DND-41 (cell line): ENCODE measurements around the gene IL1RAP.

Experiments used
- ATAC-seq: fragments of 200-7000 bp; cut with Tn5 transposase; 3 replicates; pipeline ENCODE4 v1.9.1; 2021; ENCODE audit warnings: low read depth; ENCODE audit not compliant: insufficient read depth
- DNase-seq: peaks from one replicate; pipeline ENCODE4 v3.0.0-alpha.2; 2020
- H2AFZ ChIP-seq: 2 replicates; pipeline ENCODE4 v1.6.0; 2012; ENCODE audit warnings: low read depth, low read length
- H3K27ac ChIP-seq: 2 replicates; pipeline ENCODE4 v1.5.1; 2012; ENCODE audit warnings: low read length, inconsistent platforms
- H3K27me3 ChIP-seq: fragments of 200-600 bp; sonication (generic); 2 replicates; pipeline ENCODE4 v1.6.0; 2012; ENCODE audit warnings: low read length, mild to moderate bottlenecking, inconsistent platforms; ENCODE audit not compliant: insufficient read depth, poor library complexity
- H3K36me3 ChIP-seq: 2 replicates; pipeline ENCODE4 v1.5.1; 2012; ENCODE audit warnings: low read length, inconsistent platforms; ENCODE audit not compliant: insufficient read depth
- H3K4me1 ChIP-seq: 2 replicates; pipeline ENCODE4 v1.5.1; 2012; ENCODE audit warnings: mild to moderate bottlenecking, low read length; ENCODE audit not compliant: insufficient read depth
- H3K4me2 ChIP-seq: 2 replicates; pipeline ENCODE4 v1.6.0; 2012; ENCODE audit warnings: mild to moderate bottlenecking, moderate library complexity, low read length, inconsistent platforms; ENCODE audit not compliant: insufficient read depth
- H3K4me3 ChIP-seq, 2 experiments: fragments of 200-600 bp in 1 of 2; shearing (Covaris generic) in 1 of 2; 2 replicates each; pipeline ENCODE4 v1.5.1; 2012 to 2016; ENCODE audit warnings: inconsistent platforms in 2 of 2, low read length in 2 of 2, mild to moderate bottlenecking in 2 of 2, low read depth in 1 of 2, moderate library complexity in 1 of 2
- H3K79me2 ChIP-seq: 2 replicates; pipeline ENCODE4 v1.6.0; 2012; ENCODE audit warnings: low read length, inconsistent platforms; ENCODE audit not compliant: insufficient read depth
- H3K9ac ChIP-seq: 2 replicates; pipeline ENCODE4 v1.6.0; 2012; ENCODE audit warnings: low read depth, mild to moderate bottlenecking, inconsistent platforms, low read length, moderate library complexity
- H3K9me3 ChIP-seq: 2 replicates; pipeline ENCODE4 v1.5.1; 2012; ENCODE audit warnings: low read length, moderate library complexity, mild to moderate bottlenecking, inconsistent platforms; ENCODE audit not compliant: insufficient read depth, severe bottlenecking
- H4K20me1 ChIP-seq: 2 replicates; pipeline ENCODE4 v1.6.0; 2012; ENCODE audit warnings: low read length; ENCODE audit not compliant: insufficient read depth
- EZH2 ChIP-seq: IDR thresholded peaks from 3 replicates; pipeline ENCODE4 v1.6.1; 2012; ENCODE audit warnings: borderline replicate concordance, low read depth, mild to moderate bottlenecking, moderate library complexity, low read length, inconsistent platforms; ENCODE audit not compliant: severe bottlenecking
- TF ChIP-seq, protein P1 (sequence below): IDR thresholded peaks from 2 replicates; pipeline ENCODE4 v1.5.1; 2012; ENCODE audit warnings: borderline replicate concordance, low read length, moderate library complexity, mild to moderate bottlenecking; ENCODE audit not compliant: poor library complexity, severe bottlenecking; ENCODE audit errors: extremely low read depth

The IL1RAP gene

GRCh38 chr3:190556351-190556750 lies 42.5 kb downstream of the IL1RAP start:
- DNase-seq (no peak), ATAC-seq (no peak)
- H4K20me1 ChIP-seq: no peaks in the 10 kb centered on the region
- no peak overlapping the region for H3K4me3 ChIP-seq
- peaks cover 6% of the 10 kb centered on the region; the same call in 1 of the 2 replicates for H3K79me2 ChIP-seq
- peaks cover 18% of the 10 kb centered on the region for H3K36me3 ChIP-seq
- H2AFZ ChIP-seq: no peak overlapping the region
- no peaks in the 10 kb centered on the region for H3K4me1 ChIP-seq
- H3K27me3 ChIP-seq: no peaks in the 10 kb centered on the region
- no peak overlapping the region for H3K9ac ChIP-seq
- H3K27ac ChIP-seq: no peak overlapping the region
- H3K4me2 ChIP-seq: no peak overlapping the region
- H3K9me3 ChIP-seq: peaks cover 4% of the 10 kb centered on the region
- TF ChIP-seq, protein P1, sequence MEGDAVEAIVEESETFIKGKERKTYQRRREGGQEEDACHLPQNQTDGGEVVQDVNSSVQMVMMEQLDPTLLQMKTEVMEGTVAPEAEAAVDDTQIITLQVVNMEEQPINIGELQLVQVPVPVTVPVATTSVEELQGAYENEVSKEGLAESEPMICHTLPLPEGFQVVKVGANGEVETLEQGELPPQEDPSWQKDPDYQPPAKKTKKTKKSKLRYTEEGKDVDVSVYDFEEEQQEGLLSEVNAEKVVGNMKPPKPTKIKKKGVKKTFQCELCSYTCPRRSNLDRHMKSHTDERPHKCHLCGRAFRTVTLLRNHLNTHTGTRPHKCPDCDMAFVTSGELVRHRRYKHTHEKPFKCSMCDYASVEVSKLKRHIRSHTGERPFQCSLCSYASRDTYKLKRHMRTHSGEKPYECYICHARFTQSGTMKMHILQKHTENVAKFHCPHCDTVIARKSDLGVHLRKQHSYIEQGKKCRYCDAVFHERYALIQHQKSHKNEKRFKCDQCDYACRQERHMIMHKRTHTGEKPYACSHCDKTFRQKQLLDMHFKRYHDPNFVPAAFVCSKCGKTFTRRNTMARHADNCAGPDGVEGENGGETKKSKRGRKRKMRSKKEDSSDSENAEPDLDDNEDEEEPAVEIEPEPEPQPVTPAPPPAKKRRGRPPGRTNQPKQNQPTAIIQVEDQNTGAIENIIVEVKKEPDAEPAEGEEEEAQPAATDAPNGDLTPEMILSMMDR: no peak
- no peak for TF ChIP-seq EZH2

DNA sequence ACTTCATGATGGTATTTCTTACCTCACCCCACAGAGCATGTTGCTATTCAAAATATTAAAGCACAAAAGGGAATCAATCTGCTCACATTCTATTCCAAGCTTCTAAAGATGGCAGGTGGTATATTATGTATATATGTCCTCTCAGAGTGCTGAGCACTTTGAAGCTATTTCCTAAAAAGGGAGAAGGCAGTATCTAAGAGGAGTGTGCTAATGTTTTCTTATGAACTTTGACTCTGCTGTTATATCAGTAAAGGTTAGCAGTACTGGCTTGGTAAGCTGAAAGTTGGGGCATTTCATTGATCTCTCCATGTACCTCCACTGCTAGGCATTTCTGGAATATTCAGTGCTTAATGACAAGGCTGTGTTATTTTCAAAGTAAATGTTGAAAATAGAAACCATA lies 43.4 kb downstream of the IL1RAP start:
- H3K9ac ChIP-seq: no peak overlapping the region
- H3K27ac ChIP-seq: no peak overlapping the region
- H3K4me1 ChIP-seq: no peaks in the 10 kb centered on the region
- peaks cover 4% of the 10 kb centered on the region for H3K9me3 ChIP-seq
- H3K79me2 ChIP-seq: peaks cover 11% of the 10 kb centered on the region; the same call in 1 of the 2 replicates
- H3K4me2 ChIP-seq: no peak overlapping the region
- ATAC-seq (no peak), DNase-seq (no peak)
- TF ChIP-seq EZH2: no peak
- TF ChIP-seq, protein P1: no peak
- peaks cover 18% of the 10 kb centered on the region for H3K36me3 ChIP-seq
- H2AFZ ChIP-seq: no peak overlapping the region
- H4K20me1 ChIP-seq: no peaks in the 10 kb centered on the region
- H3K27me3 ChIP-seq: no peaks in the 10 kb centered on the region
- H3K4me3 ChIP-seq: no peak overlapping the region

DNA sequence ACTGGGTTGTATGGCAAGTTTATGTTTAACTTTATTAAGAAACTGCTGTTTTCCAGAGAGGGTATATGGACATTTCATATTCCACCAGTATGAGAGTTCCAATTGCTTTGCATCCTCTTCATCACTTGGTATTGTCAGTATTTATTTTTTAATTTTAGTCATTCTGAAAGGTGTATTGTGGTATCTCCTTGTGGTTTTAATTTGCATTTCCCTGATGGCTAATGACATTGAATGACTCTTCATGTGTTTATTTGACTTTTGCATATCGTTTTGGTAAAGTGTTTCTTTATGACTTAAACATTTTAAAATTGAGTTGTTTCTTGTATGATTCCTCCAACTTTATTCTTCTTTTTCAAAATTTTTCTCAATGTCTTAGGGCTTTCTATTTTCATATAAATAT lies 44.4 kb downstream of the IL1RAP start:
- H3K79me2 ChIP-seq: peaks cover 11% of the 10 kb centered on the region; the same call in 1 of the 2 replicates
- H3K9me3 ChIP-seq: peaks cover 4% of the 10 kb centered on the region
- H3K36me3 ChIP-seq: peaks cover 18% of the 10 kb centered on the region
- no peak overlapping the region for H3K4me3 ChIP-seq
- ATAC-seq (no peak), DNase-seq (no peak)
- H4K20me1 ChIP-seq: no peaks in the 10 kb centered on the region
- no peak overlapping the region for H3K4me2 ChIP-seq
- H3K27me3 ChIP-seq: no peaks in the 10 kb centered on the region
- H3K4me1 ChIP-seq: no peaks in the 10 kb centered on the region
- no peak overlapping the region for H2AFZ ChIP-seq
- no peak overlapping the region for H3K27ac ChIP-seq
- no peak for TF ChIP-seq EZH2
- TF ChIP-seq, protein P1: no peak
- no peak overlapping the region for H3K9ac ChIP-seq

- Histone ChIP-seq H4K20me1 (no peaks in the 10 kb centered on the region), H3K4me1 (no peaks in the 10 kb centered on the region), H3K27ac (no peak overlapping the region), H3K9me3 (peaks cover 4% of the 10 kb centered on the region), H3K79me2 (peaks cover 11% of the 10 kb centered on the region; the same call in 1 of the 2 replicates), H2AFZ (no peak overlapping the region), H3K4me2 (no peak overlapping the region), H3K4me3 (no peak overlapping the region), H3K36me3 (peaks cover 18% of the 10 kb centered on the region), H3K27me3 (no peaks in the 10 kb centered on the region), H3K9ac (no peak overlapping the region)
- ATAC-seq (no peak), DNase-seq (no peak)
- no peak for TF ChIP-seq EZH2
- TF ChIP-seq, protein P1: no peak
Measured at GRCh38 chr3:190558796-190559195, 44.9 kb downstream of the IL1RAP start.
